ENCODE results near the gene PPM1K. TPM values are rescaled to one million over a fixed set of nuclear protein-coding genes. Genes with fewer than 3 reads are reported as not detected.

PPM1K gene
- 11.7 and 12.0 TPM in 2 replicates for total RNA-seq (2014; rRNA removed; shearing (Covaris generic))
- 9.1 and 11.1 TPM in 2 replicates for polyA plus RNA-seq (2016; fragmentation: Nextera tagmentation; extraction: Ambion mirVana)
- long read RNA-seq, partial matches to known transcripts: 1 of 5 reads
- long read RNA-seq, other reads (novel, unspliced or antisense): 4 of 5 reads

DNA sequence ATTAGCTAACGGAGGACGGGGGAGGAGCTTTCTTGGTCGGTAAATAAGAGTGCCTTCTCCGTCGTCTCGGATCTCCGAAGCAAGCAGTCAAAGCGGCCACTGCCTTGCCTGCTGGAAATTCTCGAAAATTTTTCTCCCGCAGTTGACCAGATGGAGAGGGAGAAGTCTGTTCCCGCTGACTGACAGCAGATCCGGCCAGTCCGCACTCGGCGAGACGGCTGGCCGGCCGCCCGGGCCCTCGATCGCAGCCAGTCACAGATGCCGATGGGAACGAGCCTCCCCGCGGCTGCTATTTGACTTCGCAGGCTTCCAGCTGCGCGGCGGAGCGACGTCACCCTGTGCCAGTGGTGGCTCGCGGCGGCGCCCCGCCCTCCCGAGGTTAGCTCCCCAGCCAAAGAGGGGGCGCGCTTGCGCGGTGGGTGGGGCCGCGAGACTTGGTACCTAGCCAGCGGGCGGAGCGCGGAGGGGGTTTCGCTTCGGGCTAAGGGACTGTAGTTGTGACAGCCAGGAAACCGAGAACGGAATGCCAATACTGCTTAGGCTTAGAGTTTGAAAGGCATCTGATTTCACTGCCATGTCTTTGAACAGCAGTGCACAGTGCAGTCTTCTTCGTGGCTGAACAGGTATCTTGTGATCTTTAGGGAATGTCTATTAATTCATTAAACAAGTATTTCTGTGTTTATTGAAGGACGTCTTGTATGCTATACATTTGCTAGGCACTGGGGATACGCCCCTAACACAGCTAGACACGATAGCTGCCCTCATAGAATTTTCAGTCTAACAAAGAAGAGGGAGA, at the start of gene PPM1K:
PPM1K (minus strand) TSS at position 123 of the 796 bp plus-strand sequence. CDS start 5,978 bp downstream, outside the sequence.
- H3K4me3 Mint-ChIP-seq: peak within 1 kb of the TSS; percentile 94
- H3K9me3 Mint-ChIP-seq: no peaks in the 10 kb centered on the region
- H3K27me3 Mint-ChIP-seq (ENCODE audit: insufficient read depth, low read depth, poor library complexity): peaks cover 20% of the 10 kb centered on the region
- H3K4me3 ChIP-seq: peak within 1 kb of the TSS; percentile 75
- DNase-seq (ENCODE audit: low spot score): peak; percentile 99
- peak within 1 kb of the TSS; percentile 96 for H3K27ac Mint-ChIP-seq
- peaks cover 3% of the 10 kb centered on the region for H4K20me1 ChIP-seq (replicated peaks; ENCODE audit: insufficient read depth)
- H3K9me2 ChIP-seq (ENCODE audit: insufficient read depth): no peaks in the 10 kb centered on the region
- H3K4me2 ChIP-seq: peak within 1 kb of the TSS; percentile 86
- peaks cover 13% of the 10 kb centered on the region for H3K4me1 ChIP-seq (ENCODE audit: insufficient read depth)
- H3K36me3 Mint-ChIP-seq (ENCODE audit: low read depth): no peaks in the 10 kb centered on the region; the same call in 2 of the 3 replicates
- peak within 1 kb of the TSS; percentile 97 for H2AFZ ChIP-seq
- no peaks in the 10 kb centered on the region; the same call in none of the 2 replicates for H3K79me2 ChIP-seq (replicated peaks; ENCODE audit: insufficient read depth)
- peaks cover 16% of the 10 kb centered on the region; the same call in 2 of the 3 replicates for H3K4me1 Mint-ChIP-seq
- peaks cover 8% of the 10 kb centered on the region; the same call in 1 of the 2 replicates for H3F3A ChIP-seq (replicated peaks; ENCODE audit: low read depth)
- H3K27ac ChIP-seq (ENCODE audit: low read depth): peak within 1 kb of the TSS; percentile 97
- no peaks in the 10 kb centered on the region for H3K36me3 ChIP-seq (ENCODE audit: insufficient read depth)
- TF ChIP-seq JUNB (IDR thresholded peaks at IDR 0.05; ENCODE audit: unreplicated experiment) (no peak), POLR2AphosphoS5 (IDR thresholded peaks at IDR 0.05; ENCODE audit: low read depth) (peak; percentile 56), EZH2phosphoT487 (IDR thresholded peaks at IDR 0.05; ENCODE audit: unreplicated experiment) (no peak), EZH2 (IDR thresholded peaks at IDR 0.05; ENCODE audit: low read depth, unreplicated experiment) (no peak), NANOG (IDR thresholded peaks at IDR 0.05; ENCODE audit: borderline replicate concordance) (0 out of 2 replicates have a peak, but pooled peaks have one; percentile 15), ZNF114 (CRISPR knock-in tag; IDR thresholded peaks at IDR 0.05) (no peak), ZNF331 (CRISPR knock-in tag; IDR thresholded peaks at IDR 0.05; ENCODE audit: low read depth) (no peak), STAT1 (IDR thresholded peaks at IDR 0.05; ENCODE audit: unreplicated experiment) (no peak), CREB1 (CRISPR knock-in tag; IDR thresholded peaks at IDR 0.05; ENCODE audit: low read depth) (peak; percentile 87), ZNF462 (CRISPR knock-in tag; IDR thresholded peaks at IDR 0.05) (no peak)
- TF ChIP-seq, protein P1, sequence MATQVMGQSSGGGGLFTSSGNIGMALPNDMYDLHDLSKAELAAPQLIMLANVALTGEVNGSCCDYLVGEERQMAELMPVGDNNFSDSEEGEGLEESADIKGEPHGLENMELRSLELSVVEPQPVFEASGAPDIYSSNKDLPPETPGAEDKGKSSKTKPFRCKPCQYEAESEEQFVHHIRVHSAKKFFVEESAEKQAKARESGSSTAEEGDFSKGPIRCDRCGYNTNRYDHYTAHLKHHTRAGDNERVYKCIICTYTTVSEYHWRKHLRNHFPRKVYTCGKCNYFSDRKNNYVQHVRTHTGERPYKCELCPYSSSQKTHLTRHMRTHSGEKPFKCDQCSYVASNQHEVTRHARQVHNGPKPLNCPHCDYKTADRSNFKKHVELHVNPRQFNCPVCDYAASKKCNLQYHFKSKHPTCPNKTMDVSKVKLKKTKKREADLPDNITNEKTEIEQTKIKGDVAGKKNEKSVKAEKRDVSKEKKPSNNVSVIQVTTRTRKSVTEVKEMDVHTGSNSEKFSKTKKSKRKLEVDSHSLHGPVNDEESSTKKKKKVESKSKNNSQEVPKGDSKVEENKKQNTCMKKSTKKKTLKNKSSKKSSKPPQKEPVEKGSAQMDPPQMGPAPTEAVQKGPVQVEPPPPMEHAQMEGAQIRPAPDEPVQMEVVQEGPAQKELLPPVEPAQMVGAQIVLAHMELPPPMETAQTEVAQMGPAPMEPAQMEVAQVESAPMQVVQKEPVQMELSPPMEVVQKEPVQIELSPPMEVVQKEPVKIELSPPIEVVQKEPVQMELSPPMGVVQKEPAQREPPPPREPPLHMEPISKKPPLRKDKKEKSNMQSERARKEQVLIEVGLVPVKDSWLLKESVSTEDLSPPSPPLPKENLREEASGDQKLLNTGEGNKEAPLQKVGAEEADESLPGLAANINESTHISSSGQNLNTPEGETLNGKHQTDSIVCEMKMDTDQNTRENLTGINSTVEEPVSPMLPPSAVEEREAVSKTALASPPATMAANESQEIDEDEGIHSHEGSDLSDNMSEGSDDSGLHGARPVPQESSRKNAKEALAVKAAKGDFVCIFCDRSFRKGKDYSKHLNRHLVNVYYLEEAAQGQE (IDR thresholded peaks at IDR 0.05; ENCODE audit: unreplicated experiment): no peak
- TF ChIP-seq, protein P2, sequence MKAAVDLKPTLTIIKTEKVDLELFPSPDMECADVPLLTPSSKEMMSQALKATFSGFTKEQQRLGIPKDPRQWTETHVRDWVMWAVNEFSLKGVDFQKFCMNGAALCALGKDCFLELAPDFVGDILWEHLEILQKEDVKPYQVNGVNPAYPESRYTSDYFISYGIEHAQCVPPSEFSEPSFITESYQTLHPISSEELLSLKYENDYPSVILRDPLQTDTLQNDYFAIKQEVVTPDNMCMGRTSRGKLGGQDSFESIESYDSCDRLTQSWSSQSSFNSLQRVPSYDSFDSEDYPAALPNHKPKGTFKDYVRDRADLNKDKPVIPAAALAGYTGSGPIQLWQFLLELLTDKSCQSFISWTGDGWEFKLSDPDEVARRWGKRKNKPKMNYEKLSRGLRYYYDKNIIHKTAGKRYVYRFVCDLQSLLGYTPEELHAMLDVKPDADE (IDR thresholded peaks at IDR 0.05): no peak
- TF ChIP-seq, protein P3, sequence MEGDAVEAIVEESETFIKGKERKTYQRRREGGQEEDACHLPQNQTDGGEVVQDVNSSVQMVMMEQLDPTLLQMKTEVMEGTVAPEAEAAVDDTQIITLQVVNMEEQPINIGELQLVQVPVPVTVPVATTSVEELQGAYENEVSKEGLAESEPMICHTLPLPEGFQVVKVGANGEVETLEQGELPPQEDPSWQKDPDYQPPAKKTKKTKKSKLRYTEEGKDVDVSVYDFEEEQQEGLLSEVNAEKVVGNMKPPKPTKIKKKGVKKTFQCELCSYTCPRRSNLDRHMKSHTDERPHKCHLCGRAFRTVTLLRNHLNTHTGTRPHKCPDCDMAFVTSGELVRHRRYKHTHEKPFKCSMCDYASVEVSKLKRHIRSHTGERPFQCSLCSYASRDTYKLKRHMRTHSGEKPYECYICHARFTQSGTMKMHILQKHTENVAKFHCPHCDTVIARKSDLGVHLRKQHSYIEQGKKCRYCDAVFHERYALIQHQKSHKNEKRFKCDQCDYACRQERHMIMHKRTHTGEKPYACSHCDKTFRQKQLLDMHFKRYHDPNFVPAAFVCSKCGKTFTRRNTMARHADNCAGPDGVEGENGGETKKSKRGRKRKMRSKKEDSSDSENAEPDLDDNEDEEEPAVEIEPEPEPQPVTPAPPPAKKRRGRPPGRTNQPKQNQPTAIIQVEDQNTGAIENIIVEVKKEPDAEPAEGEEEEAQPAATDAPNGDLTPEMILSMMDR (conservative IDR thresholded peaks at IDR 0.05; ENCODE audit: low read depth in 2 of 2): peak in 1 of 2 experiments; percentile 29; a peak in 2 of 4 replicates
- ATAC-seq: peak; percentile 94
- peaks cover 32% of the 10 kb centered on the region for H3K27me3 ChIP-seq (ENCODE audit: insufficient read depth)

Measured in GM23338 (cell line).